NCI-H1694 (cell line): Measurements from ENCODE around the gene GAGE12J.
"Not testable (repeated sequence)": the region's sequence is repeated elsewhere in the genome, so short reads cannot be mapped to it uniquely, and the experiment has no call there.

Experiments used
- DNase-seq: peaks from one replicate; lab custom pipeline; 2025; lab: John Stamatoyannopoulos, UW

The GAGE12J gene

GRCh38 chrX:49310371-49310770 is 11.5 kb upstream of the GAGE12J start:
- no peak for DNase-seq

GRCh38 chrX:49312176-49312575 is 9.7 kb upstream of the GAGE12J start:
- no peak for DNase-seq

DNA sequence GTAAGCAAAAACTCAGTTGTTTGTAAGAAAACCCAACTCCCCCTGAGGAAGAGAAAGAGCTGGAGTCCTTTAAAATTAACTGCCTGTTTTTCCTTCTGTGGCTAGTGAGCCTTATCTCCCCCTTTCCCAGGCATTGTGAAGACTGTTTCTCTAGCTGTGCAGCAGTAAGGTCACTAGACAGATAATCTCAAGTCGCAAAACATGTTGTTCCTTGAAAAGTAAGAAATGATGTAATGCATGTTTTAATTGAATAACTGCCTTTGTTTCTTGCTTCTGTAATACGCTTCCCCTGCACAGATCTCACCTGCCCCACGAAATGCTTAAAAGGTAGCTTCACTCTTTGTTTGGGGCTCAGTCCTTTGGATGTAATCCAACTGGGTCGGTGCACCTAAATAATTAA is 5.8 kb upstream of the GAGE12J start:
- DNase-seq = no peak

- DNase-seq = not testable (repeated sequence)
Measured at GRCh38 chrX:49322266-49322665, 429 bp downstream of the GAGE12J start.

DNA sequence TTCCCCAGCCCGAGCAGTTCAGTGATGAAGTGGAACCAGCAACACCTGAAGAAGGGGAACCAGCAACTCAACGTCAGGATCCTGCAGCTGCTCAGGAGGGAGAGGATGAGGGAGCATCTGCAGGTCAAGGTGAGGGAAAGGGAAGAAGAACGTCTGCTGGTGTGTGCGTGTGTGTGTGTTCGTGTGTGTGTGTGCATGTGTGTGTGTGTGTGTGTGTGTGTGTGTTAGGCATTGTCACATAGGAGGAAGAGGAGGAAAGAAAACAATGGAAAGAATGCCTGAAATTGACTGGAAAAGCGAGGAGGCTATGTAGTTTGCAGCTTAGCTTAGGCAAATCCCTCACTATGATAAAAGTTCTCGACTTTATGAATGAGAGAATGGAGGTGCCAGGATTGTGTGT is 1.9 kb downstream of the GAGE12J start:
- not testable (repeated sequence) for DNase-seq

DNA sequence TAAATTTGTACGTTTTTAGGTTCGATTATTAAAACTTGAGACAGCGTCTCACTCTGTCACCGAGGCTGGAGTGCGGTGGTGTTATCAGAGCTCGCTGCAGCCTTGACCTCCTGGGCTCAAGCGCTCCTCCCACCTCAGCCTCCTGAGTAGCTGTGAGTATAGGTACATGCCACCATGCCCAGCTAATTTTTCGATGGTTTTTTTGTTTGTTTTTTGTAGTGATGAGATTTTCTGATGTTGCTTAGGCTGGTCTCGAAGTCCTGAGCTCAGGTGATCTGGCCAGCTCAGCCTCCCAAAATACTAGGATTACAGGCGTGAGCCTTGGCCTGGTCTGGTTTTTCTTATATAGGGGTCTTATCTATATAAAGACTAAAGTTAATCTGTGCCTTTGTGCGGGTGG is 8.6 kb downstream of the GAGE12J start:
- DNase-seq = not testable (repeated sequence)

DNA sequence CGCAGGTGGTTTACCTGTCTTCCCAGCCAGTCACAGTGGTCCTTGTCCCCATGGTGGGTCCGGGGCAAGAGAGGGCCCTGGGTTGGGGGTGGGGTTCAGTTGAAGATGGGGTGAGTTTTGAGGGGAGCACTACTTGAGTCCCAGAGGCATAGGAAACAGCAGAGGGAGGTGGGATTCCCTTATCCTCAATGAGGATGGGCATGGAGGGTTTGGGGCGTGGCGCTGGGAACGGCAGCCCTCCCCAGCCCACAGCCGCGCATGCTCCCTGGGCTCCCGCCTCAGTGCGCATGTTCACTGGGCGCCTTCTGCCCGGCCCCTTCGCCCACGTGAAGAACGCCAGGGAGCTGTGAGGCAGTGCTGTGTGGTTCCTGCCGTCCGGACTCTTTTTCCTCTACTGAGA is 9.4 kb downstream of the GAGE12J start, which contains the start of gene GAGE13:
GAGE13 (plus strand) TSS at position 301 of the 400 bp plus-strand sequence. CDS start 1,156 bp downstream, outside the sequence.
- DNase-seq = not testable (repeated sequence)

DNA sequence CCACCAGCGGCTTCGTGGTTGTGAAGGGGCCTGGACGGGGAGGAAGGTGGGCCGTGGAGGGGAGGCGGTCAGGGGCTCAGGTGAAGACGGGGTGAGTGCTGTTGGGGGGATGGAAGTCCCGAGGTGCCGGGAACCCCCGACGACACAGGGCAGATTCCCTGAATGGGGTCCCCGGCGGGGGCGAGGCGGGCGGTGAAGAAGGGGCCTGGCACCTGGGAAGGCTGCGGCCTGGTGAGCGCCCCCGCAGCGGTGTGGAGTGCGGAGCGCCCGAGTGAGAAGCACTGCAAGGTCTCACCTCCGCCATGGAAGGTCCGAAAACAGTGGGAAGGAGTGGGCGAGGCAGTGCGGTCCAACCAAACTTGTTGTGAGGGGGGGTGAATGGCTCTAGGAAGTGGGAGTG is 10.0 kb downstream of the GAGE12J start:
- not testable (repeated sequence) for DNase-seq

GRCh38 chrX:49341449-49341848 is 19.6 kb downstream of the GAGE12J start:
- DNase-seq = not testable (repeated sequence)

- DNase-seq = not testable (repeated sequence)
Measured at GRCh38 chrX:49344496-49345175, 22.8 kb downstream of the GAGE12J start.

- DNase-seq = not testable (repeated sequence)
Measured at GRCh38 chrX:49345402-49345801, 23.6 kb downstream of the GAGE12J start.

DNA sequence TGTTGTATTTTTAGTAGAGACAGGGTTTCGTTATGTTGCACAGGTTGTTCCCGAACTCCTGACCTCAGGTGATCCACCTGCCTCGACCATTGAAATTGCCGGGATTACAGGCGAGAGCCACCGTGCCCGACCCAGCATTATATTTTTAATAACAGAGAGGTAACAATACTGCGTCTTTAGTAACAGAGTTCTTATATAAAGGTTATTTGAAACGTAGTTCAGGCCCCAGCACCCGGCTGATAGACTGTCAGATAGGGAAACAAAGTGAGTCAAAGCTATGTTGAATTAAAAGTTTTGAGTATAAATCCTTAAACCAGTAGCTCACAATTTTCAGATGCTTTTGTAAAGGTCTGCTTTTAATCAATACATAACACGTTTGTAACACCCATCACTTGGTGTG is 24.3 kb downstream of the GAGE12J start:
- DNase-seq = not testable (repeated sequence)
